ENCODE measurements around the gene PARN.

DNA sequence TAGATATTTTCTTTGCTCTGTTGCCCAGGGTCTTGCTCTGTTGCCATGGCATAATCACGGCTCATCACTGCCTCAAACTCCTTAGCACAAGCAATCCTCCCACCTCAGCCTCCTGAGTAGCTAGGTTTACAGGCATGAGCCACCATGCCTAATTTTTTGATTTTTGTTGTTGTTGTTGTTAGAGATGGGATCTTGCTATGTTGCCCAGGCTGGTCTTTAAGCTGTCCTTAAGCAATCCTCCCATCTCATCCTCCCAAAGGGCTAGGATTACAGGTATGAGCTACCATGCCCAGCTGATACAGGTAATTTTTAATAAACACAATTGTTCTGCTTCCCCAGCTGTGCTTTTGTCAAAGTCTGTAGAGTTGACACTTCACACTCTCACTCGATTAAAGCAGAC lies 159.3 kb downstream of the PARN start:
- TF ChIP-seq, protein P1, sequence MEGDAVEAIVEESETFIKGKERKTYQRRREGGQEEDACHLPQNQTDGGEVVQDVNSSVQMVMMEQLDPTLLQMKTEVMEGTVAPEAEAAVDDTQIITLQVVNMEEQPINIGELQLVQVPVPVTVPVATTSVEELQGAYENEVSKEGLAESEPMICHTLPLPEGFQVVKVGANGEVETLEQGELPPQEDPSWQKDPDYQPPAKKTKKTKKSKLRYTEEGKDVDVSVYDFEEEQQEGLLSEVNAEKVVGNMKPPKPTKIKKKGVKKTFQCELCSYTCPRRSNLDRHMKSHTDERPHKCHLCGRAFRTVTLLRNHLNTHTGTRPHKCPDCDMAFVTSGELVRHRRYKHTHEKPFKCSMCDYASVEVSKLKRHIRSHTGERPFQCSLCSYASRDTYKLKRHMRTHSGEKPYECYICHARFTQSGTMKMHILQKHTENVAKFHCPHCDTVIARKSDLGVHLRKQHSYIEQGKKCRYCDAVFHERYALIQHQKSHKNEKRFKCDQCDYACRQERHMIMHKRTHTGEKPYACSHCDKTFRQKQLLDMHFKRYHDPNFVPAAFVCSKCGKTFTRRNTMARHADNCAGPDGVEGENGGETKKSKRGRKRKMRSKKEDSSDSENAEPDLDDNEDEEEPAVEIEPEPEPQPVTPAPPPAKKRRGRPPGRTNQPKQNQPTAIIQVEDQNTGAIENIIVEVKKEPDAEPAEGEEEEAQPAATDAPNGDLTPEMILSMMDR (IDR thresholded peaks at IDR 0.05), result no peak
- TF ChIP-seq, protein P2, sequence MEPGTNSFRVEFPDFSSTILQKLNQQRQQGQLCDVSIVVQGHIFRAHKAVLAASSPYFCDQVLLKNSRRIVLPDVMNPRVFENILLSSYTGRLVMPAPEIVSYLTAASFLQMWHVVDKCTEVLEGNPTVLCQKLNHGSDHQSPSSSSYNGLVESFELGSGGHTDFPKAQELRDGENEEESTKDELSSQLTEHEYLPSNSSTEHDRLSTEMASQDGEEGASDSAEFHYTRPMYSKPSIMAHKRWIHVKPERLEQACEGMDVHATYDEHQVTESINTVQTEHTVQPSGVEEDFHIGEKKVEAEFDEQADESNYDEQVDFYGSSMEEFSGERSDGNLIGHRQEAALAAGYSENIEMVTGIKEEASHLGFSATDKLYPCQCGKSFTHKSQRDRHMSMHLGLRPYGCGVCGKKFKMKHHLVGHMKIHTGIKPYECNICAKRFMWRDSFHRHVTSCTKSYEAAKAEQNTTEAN (CRISPR knock-in tag; IDR thresholded peaks at IDR 0.05), result no peak
- TF ChIP-seq KAT7 (CRISPR knock-in tag; IDR thresholded peaks at IDR 0.05; ENCODE audit: borderline replicate concordance), result no peak
- TF ChIP-seq, protein P3, sequence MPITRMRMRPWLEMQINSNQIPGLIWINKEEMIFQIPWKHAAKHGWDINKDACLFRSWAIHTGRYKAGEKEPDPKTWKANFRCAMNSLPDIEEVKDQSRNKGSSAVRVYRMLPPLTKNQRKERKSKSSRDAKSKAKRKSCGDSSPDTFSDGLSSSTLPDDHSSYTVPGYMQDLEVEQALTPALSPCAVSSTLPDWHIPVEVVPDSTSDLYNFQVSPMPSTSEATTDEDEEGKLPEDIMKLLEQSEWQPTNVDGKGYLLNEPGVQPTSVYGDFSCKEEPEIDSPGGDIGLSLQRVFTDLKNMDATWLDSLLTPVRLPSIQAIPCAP (CRISPR knock-in tag; IDR thresholded peaks at IDR 0.05), result no peak
- TF ChIP-seq MXD4 (CRISPR knock-in tag; IDR thresholded peaks at IDR 0.05; ENCODE audit: borderline replicate concordance), result no peak
- TF ChIP-seq ZNF232 (CRISPR knock-in tag; IDR thresholded peaks at IDR 0.05), result no peak
- TF ChIP-seq, protein P4, sequence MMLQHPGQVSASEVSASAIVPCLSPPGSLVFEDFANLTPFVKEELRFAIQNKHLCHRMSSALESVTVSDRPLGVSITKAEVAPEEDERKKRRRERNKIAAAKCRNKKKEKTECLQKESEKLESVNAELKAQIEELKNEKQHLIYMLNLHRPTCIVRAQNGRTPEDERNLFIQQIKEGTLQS (CRISPR knock-in tag; conservative IDR thresholded peaks at IDR 0.05), result no peak
- no peak for TF ChIP-seq IRF2 (CRISPR knock-in tag; IDR thresholded peaks at IDR 0.05; ENCODE audit: borderline replicate concordance, low read depth)
- TF ChIP-seq, protein P5, sequence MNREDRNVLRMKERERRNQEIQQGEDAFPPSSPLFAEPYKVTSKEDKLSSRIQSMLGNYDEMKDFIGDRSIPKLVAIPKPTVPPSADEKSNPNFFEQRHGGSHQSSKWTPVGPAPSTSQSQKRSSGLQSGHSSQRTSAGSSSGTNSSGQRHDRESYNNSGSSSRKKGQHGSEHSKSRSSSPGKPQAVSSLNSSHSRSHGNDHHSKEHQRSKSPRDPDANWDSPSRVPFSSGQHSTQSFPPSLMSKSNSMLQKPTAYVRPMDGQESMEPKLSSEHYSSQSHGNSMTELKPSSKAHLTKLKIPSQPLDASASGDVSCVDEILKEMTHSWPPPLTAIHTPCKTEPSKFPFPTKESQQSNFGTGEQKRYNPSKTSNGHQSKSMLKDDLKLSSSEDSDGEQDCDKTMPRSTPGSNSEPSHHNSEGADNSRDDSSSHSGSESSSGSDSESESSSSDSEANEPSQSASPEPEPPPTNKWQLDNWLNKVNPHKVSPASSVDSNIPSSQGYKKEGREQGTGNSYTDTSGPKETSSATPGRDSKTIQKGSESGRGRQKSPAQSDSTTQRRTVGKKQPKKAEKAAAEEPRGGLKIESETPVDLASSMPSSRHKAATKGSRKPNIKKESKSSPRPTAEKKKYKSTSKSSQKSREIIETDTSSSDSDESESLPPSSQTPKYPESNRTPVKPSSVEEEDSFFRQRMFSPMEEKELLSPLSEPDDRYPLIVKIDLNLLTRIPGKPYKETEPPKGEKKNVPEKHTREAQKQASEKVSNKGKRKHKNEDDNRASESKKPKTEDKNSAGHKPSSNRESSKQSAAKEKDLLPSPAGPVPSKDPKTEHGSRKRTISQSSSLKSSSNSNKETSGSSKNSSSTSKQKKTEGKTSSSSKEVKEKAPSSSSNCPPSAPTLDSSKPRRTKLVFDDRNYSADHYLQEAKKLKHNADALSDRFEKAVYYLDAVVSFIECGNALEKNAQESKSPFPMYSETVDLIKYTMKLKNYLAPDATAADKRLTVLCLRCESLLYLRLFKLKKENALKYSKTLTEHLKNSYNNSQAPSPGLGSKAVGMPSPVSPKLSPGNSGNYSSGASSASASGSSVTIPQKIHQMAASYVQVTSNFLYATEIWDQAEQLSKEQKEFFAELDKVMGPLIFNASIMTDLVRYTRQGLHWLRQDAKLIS (CRISPR knock-in tag; IDR thresholded peaks at IDR 0.05; ENCODE audit: borderline replicate concordance), result no peak
- no peak for TF ChIP-seq GABPB1 (CRISPR knock-in tag; IDR thresholded peaks at IDR 0.05)
- TF ChIP-seq JUN (CRISPR knock-in tag; IDR thresholded peaks at IDR 0.05), result no peak
- TF ChIP-seq, protein P6, sequence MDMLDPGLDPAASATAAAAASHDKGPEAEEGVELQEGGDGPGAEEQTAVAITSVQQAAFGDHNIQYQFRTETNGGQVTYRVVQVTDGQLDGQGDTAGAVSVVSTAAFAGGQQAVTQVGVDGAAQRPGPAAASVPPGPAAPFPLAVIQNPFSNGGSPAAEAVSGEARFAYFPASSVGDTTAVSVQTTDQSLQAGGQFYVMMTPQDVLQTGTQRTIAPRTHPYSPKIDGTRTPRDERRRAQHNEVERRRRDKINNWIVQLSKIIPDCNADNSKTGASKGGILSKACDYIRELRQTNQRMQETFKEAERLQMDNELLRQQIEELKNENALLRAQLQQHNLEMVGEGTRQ (CRISPR knock-in tag; IDR thresholded peaks at IDR 0.05), result no peak

All from WTC11 (cell line).